DMS153 treated with DMSO at 0.1 percent for 48 hours (cell line): ENCODE measurements around the gene PRMT7.

Experiments used
- DNase-seq: peaks from one replicate; lab custom pipeline; 2025; ENCODE audit not compliant: unreplicated experiment; lab: John Stamatoyannopoulos, UW

PRMT7 gene, protein sequence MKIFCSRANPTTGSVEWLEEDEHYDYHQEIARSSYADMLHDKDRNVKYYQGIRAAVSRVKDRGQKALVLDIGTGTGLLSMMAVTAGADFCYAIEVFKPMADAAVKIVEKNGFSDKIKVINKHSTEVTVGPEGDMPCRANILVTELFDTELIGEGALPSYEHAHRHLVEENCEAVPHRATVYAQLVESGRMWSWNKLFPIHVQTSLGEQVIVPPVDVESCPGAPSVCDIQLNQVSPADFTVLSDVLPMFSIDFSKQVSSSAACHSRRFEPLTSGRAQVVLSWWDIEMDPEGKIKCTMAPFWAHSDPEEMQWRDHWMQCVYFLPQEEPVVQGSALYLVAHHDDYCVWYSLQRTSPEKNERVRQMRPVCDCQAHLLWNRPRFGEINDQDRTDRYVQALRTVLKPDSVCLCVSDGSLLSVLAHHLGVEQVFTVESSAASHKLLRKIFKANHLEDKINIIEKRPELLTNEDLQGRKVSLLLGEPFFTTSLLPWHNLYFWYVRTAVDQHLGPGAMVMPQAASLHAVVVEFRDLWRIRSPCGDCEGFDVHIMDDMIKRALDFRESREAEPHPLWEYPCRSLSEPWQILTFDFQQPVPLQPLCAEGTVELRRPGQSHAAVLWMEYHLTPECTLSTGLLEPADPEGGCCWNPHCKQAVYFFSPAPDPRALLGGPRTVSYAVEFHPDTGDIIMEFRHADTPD

GRCh38 chr16:68310774-68311511, at the start of gene PRMT7, which contains the start of gene SLC7A6OS:
Gene PRMT7 (plus strand): TSS chr16:68311019. CDS start chr16:68315980, 4,961 bp downstream.
Gene SLC7A6OS (minus strand): TSS chr16:68310946. CDS start chr16:68310926, 20 bp downstream.
- DNase-seq = peak; percentile 85

DNA sequence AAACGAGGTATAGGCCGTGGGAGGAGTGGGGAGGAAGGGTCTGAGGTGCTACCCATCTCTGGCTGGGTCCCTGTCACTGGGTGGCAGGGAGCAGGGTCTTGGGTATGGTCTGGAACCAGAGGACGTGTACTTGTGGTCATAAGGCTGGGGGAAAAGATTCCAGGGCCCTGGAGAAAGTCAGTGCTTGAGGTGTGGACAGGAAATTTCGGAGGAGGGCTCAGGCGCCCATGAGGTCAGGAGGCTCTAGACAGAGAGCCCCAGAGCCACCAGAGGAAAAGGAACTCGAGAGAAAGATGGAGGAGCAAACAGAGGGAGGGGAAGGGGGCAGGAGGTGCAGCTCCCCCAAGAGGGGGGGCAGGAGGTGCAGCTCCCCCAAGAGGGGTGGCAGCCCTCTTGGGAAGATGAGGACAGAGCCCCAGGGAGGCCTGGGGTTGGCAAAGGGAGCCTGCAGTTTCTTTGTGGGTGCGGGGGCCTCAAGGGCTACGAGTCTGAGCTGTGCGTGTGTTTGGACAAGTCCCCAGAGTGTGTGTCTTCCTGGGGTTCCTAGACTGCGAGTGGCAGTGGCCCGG, 47.2 kb upstream of the PRMT7 start:
- no peak for DNase-seq

DNA sequence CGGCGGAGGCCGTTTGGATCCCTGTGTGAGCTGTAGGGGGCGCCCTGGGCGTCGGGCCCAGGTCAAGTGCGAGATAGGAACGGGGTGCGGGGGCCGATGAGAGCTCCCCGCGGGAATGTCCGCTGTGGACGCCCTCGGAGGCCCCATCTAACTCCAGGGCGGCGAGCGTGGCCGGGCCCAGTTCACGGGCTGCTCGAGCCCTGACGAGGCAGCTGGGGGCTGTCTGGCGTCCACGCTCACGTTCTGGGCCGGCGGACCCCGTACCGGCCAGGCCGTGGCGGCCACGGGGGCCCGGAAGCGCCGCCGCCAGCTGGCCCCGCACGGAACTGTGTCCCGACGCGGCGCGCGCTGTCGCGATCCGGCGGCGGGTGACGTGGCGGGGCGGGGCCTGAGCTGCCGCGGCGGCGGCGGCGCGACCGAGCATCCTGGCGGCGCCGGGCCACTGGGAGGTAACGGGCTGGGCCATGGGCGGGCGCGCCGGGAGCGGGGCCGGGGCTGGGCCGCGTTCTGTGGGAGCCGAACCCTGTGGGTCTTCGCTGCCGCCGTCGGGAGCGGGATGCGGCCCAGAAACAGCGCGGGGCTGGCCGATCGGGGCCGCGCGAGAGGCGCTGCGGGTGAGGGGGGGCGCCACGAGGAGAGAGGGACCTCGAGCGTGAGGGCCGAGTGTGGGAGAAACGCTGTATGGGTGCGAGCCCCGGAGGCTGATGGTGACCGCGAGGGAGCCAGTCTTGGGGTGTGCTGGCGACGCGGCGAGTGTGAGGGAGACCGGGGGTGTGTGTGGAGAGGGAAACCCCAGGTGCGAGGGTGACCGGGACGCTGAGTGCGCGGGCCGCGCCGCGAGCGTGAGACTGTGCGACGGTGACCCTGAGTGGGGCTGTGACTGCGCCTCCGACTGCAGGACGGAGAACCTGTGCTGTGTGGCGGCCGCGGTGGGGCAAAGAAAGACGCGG, 46.4 kb upstream of the PRMT7 start, which contains the start of gene SLC7A6:
TSS of gene SLC7A6 (plus strand) at position 399 of the 950 bp plus-strand sequence. CDS start 10,201 bp downstream, outside the sequence.
- DNase-seq = peak; percentile 57

GRCh38 chr16:68265078-68265920, 45.5 kb upstream of the PRMT7 start:
- no peak for DNase-seq

DNA sequence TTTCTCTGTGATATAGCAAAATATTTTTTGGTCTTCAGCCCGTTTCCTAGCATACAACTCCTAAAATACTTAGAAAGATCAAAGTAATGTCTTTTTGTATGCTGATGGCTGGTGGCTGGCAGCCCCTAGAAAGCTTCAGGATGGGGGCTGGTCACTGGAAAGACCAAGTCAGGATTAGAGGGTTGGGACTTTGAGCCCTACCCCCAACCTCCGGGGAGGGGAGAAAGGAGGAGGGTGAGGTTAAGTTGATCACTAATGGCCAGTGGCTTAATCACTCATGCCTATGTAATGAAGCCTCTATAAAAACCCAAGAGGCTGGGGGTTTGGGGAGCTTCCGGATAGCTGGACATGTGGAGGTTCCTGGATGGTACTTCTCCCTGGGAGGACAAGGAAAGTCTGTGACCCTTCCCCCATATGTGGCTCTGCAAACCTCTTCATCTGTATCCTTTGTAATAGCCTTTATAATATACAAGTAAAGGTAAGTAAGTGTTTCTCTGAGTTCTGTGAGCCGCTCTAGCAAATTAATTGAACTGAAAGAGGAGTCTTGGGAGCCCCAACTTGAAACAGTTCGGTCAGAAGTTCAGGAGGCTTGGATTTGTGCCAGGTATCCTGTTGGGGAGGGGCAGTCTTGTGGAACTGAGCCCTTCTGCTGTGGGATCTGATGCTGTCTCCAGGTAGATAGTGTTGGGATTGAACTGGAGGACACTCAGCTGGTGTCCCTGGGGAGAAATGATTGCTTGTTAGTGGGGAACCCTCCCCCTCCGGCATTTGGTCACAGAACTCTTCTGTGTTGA, 43.0 kb upstream of the PRMT7 start:
- DNase-seq = peak; percentile 19

- DNase-seq = no peak
Measured at GRCh38 chr16:68269793-68270192, 41.0 kb upstream of the PRMT7 start.

GRCh38 chr16:68270353-68270752, 40.5 kb upstream of the PRMT7 start:
- DNase-seq = no peak

DNA sequence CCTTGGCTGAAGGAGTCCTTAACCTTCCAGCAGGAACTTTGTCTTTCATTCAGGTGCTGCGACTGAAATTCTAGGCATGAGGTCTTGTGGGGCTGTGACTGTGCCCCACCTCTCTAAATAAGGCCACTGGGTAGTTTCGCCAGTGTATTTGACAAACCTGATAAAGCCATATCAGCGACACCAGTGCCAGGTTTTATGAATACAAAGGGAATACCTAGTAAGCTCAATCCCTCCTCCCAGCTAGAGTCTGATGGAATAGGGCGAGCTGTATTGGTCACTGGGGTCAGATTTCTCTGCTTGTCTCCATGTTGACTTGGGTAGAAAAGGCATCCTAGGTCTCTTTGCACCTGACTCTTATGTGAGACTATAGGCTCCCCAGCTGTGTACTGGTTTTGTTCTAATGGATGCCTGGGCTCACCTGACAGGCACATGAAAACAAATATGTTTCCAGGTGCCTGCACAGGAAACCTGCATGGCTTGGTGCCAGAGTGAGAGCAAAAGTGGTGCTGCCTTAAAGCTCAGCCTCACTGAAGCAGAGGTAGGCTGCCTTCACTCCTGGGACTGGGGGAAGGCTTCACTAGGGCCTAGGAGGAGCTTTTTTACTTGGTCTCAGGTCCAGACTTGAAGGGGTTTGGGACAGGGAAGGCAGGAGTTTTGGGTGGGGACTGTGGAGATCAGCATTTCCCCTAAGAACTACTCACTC, 38.2 kb upstream of the PRMT7 start:
- DNase-seq = peak; percentile 79

- no peak for DNase-seq
Measured at GRCh38 chr16:68273459-68273858, 37.4 kb upstream of the PRMT7 start.

- DNase-seq = no peak
Measured at GRCh38 chr16:68273896-68274295, 36.9 kb upstream of the PRMT7 start.

DNA sequence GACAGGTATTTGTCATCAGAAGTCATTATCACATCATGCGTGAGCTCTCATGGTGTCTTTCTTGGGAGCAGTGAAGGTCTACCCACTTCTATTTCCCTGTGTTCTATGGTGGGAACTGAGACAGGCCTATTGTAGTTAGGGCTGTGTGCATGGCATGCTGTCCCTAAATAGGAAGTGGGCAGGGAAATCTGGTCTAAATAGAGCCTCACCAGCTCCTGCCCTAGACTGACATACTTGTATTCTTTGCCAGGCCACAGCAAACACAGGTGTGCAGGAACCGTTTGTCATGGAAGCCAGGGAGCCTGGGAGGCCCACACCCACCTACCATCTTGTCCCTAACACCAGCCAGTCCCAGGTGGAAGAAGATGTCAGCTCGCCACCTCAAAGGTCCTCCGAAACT, 36.4 kb upstream of the PRMT7 start:
- no peak for DNase-seq

DNA sequence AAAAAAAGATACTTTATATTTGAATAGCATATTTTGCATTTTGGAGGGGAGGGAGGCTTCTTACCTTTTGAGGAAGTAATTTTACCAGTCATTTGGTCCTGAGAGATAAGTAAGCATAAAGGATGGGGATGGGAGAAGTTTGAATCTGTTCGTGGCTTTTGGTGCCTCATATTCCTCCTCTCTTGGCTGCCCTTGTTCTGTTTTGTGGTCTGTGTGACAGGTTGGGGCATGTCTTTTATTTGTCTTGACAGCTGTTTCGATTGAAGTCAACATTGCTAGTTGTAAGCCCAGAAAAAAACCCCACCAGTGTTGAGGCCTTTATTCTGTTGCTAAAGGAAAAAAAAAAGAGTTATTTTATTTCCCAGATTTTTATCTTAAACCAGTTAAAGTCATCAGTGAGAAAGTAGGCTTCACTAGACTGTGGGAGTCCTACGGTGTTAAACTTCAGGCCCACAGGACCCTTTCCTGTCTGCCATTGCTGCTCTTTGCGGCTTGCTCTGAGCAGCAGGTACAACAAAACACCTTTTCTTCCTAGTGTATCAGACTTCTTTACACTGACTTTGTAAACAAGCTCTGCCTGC, 35.1 kb upstream of the PRMT7 start:
- DNase-seq = peak; percentile 52

- no peak for DNase-seq
Measured at GRCh38 chr16:68276223-68276622, 34.6 kb upstream of the PRMT7 start.

GRCh38 chr16:68279726-68280558, 30.9 kb upstream of the PRMT7 start:
- no peak for DNase-seq

DNA sequence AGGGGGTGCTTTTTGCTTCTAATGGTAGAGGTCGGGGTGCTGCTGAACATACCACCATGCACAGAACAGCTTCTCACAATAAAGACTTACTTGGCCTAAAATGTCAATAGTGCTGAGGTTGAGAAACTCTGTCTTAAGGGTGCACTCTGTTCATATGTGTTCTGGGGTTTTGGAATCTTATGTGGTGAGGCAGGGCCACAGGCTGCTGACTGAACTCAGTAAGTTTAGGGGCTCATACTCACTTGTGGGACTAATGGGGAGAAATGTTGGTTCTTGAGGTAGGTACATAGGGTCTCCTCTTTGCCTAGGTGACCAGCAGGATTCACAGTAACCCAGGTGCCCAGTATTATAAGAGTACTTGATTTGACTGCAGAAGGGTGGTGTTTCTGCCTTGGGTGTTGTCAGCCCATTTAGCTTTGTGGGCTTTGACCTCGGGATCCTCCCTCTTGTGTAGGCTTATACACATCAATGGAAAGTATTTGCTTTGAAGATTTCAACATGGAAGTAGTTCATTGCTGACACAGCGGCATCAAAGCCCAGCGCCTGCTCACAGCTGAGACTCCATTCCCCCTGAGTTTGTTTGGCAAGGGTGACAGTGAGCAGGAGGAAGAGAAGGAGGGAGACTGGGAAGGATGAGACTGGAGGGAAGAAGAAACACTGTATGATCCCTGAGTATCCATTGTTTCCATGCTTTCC, 29.3 kb upstream of the PRMT7 start:
- no peak for DNase-seq

- DNase-seq = no peak
Measured at GRCh38 chr16:68282064-68282452, 28.8 kb upstream of the PRMT7 start.
